HG03135 (cell line): Measurements from ENCODE around the gene CD2AP.
A peak's percentile ranks its signal among the peaks of the same experiment; 100 is the strongest.
"Not testable (repeated sequence)": the region's sequence is repeated elsewhere in the genome, so short reads cannot be mapped to it uniquely, and the experiment has no call there.

Experiments
- ATAC-seq: cut with Tn5 transposase; IDR thresholded peaks from one replicate; pipeline ENCODE4 v1.9.1; 2021; ENCODE audit warnings: mild to moderate bottlenecking, moderate library complexity; ENCODE audit not compliant: unreplicated experiment

CD2AP gene

GRCh38 chr6:47477497-47478232 is at the start of gene CD2AP:
CD2AP (plus strand) TSS chr6:47477789; CDS start chr6:47478245, 456 bp downstream.
- ATAC-seq: peak; percentile 90

DNA sequence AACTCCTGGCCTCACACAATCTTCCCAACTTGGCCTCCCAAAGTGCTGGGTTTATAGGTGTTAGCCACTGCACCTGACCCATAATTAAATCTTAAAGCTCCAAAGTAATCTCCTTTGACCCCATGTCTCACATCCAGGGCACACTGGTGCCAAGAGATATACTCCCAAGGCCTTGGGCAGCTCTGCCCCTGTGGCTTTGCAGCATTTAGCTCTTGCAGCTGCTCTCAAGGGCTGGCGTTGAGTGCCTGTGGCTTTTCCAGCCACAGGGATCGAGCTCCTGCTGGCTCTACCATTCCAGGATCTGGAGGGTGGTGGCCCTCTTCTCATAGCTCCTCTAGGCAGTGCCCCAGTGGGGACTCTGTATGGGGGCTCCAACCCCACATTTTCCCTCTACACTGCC is 49.3 kb upstream of the CD2AP start:
- ATAC-seq: no peak

DNA sequence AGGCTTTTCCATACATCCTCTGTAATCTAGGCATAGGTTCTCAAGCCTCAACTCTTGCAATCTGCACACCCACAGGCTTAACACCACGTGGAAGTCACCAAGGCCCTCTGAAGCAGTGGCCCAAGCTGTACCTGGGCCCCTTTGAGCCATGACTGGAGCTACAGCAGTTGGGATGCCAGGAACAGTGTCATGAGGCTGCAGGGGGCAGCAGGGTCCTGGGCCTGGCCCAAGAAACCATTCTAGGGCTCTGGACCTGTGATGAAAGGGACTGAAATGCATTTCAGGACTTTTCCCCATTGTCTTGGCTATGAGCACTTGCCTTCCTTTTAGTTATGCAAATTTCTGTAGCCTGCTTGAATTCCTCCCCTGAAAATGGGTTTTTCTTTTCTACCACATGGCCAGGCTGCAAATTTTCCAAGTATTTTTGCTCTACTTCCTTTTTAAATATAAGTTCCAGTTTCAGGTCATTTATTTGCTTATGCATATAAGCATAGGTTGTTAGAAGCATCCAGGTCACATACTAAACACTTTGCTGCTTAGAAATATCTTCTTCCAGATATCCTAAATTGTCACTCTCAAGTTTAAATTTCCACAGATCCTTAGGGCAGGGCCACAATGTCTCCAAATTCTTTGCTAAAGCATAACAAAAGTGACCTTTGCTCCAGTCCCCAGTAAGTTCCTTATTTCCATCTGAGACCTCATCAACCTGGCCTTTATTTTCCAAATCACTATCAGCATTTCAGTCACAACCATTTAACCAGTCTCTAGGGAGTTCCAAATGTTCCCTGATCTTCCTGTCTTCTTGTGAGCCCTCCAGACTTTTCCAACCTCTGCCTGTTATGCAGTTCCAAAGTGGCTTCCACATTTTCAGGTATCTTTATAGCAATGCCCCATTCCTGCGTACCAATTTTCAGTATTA is 48.6 kb upstream of the CD2AP start:
- ATAC-seq: no peak

DNA sequence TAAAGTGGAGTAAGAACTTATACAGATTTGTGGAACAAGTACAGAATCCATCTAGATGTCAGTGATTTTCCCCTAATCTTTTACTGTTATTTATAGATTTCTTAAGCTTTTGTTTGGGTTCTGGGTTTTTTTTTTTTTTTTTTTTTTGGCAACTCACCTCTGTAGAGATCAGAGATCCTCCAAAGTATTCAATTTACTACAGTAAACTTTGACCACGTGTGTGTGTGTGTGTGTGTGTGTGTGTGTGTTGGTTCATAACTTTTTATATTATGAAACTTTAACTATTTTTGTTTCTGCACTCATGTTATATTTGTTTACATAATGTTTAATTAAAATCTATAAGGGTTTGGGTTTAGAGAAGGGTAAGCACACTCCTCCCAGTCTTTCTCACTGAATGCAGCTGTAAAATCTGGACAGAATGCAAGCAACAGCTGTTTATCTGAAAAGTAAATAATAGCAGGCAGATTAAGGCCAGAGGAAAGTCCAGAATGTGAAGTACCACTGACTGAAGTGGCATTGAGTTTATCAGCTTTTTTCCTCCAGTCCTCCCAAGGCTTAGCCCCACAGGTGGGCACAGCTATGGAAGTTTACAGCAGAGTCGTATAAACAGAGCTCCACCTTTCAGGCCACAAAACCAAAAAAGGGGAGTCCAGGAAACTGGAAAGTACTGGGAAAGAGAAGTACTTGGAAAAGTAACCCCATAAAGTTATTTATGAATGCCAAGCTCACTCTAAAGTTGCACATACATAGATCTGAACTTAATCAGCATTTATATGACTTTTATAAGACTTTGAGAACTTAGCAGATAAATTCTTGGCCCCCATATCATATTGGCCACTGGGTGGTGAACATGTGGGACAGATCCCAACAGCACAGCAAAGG is 43.0 kb upstream of the CD2AP start:
- no peak for ATAC-seq

GRCh38 chr6:47435254-47435612 is 42.4 kb upstream of the CD2AP start:
- no peak for ATAC-seq

- ATAC-seq: no peak
These were observed 40.0 kb upstream of the CD2AP start for GRCh38 chr6:47437592-47437991.

DNA sequence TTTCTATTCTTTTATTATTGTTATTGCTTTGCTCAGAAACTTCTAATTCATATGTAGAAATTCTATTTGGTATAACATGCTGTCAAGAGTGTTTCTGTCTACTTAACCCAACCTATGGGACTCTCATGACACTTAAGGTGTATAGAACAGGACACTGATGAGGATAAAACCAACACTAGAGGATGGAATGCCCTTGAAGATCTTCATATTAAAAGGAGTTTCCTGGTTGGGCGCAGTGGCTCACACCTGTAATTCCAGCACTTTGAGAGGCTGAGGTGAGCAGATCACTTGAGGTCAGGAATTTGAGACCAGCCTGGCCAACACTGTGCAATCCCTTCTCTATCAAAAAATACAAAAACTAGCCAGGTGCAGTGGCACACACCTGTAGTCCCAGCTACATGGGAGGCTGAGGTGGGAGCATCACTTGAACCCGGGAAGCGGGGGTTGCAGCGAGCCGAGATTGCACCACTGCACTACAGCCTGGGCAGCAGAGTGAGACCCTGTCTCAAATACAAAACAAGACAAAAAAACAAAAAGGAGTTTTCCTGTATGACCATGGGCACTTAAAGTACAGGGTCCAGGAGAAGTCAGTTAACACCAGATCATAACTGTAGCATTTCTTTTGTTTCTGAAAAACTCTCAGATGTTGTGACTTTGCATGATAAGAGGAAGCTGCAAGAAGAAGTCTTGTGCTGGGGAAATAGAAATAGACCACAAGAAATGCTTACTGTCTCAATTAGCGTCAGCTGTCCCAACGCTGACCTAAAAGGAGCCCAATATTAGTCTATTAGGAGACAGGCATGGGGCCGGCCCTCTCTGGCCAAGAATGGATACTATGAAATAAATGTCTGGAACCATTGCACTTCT is 38.9 kb upstream of the CD2AP start:
- ATAC-seq: peak; percentile 67

DNA sequence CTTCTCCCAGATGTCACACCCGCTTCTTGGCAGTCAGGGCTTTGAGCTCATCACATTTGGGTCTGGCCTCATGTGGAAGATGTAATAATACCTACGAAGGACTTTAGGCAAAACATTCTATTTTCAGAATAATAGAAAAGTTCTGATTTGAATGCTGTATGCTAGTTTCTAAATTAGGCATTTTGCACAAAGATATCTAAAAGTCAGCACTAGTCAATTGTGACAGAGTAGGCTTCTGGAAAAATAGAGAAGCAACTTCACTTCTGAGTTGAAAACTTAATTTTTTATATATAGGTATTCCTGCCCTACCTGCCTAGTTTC is 38.3 kb upstream of the CD2AP start:
- no peak for ATAC-seq

GRCh38 chr6:47440719-47441118 is 36.9 kb upstream of the CD2AP start:
- ATAC-seq: peak; percentile 68

GRCh38 chr6:47444964-47445363 is 32.6 kb upstream of the CD2AP start:
- not testable (repeated sequence) for ATAC-seq

- no peak for ATAC-seq
These were observed 30.8 kb upstream of the CD2AP start for GRCh38 chr6:47446669-47447330.

GRCh38 chr6:47447722-47448121 is 29.9 kb upstream of the CD2AP start:
- no peak for ATAC-seq

DNA sequence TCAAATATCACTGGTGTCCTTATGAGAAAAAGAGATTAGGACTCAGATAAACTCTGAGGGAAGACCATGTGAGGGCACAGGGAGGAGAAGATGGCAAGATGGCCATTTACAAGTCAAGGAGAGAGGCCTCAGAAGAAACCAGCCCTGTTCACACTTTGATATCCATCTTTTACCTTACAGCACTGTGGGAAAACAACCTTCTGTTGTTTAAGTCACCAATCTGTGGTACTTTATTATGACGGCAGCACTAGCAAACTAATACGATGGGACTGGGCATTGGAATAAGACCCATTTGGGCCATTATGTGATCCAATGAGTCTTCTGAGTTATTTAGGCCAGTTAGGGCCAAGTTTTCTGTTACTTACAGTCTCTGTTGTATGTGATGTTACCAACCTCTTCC is 26.4 kb upstream of the CD2AP start:
- ATAC-seq: no peak

DNA sequence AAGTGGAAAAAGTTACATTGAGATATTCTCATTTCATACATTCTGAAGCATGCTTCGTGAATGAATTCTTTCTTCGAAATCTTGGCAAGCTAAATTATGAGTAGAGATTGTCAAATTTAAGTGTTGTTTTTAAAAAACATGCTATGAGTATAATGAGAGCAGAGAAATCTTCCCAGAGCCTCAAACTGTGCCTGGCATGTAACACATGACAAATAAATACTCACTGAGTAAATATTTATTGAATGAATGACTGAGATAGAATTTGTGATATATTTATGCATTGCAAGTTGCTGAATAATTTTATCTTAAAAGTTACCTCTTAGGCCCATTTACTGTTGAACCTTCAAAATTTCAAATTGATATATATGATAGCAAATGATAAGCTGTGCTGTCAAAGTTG is 24.7 kb upstream of the CD2AP start:
- no peak for ATAC-seq

- no peak for ATAC-seq
These were observed 24.1 kb upstream of the CD2AP start for GRCh38 chr6:47453372-47453936.

DNA sequence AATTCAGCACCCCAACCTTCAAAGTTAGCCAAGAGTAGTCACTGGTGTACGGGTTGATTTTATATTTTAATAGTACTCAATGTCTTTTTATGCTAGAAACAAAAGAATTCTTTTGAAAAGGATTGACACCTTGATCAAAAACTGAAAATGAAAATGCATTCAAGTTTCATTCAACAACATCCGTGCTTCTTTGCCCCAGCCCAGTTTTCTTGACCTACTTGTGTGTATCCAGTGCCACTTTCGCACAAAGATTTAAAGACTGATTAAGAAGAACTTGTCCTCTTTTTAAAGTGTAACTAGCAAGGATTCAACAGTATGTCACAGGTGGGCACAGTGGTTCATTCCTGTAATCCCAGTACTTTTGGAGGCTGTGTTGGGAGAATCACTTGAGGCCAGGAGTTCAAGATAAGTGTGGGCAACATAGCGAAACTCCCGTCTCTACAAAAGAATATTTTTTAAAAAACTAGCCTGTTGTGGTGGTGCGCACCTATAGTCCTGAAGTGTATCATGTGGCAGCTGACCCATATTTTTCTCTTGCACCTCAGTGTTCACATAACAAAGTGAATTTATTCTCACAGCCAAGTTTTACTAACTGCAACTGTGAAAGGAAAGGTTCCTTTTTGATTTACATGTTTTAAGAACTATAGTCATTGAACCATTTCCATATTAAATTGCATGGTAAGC is 22.7 kb upstream of the CD2AP start:
- no peak for ATAC-seq

DNA sequence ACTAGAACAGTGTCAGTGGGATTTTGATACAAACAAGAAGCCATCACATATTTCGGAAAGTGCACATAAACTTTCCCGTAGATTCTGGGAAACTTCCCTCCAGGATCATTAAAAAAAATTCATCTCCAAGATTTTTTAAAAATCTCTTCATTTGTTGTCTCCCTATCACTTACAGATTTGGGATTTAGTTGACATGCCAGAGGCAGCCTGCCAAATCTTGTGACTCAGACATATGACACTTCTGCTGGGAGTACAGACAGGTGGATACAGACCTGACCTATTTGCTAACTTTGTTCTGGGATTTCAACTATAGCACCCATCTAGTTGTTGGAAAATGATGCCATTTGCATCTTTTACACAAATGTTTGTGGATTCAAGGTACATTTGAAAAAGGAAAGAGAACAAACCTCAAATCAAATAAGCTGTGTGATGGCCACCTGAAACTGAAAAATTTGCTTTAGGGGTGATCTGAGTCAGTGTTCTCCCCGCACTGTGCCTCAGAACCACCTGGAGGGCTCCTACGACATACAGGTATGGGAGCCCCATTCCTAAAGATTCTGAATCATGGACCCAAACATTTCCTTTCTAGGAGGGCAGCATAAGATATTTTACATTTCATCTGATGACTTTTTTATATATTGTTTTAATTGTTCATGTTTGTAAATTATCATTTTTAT is 21.9 kb upstream of the CD2AP start:
- ATAC-seq: no peak

DNA sequence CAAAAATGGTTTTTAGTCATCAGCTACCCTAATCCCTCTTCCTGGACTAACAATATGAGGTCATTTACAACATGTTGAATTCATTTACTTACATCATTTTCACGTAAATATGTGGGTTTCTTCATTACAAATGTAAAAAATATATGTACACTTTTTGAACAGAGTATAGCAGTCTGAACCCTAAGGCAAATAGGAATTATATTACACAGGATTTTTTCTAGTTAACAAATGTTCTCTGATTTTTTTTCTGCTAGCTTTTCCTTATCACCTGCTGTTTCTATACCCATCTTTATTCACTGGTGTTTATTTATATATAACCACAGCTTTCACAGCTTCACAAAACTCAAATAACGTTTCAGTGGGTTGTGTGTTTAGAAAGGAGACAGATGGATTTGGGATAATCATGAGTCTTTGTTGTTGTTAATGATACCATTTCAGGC is 21.0 kb upstream of the CD2AP start:
- ATAC-seq: no peak
